PC-3 (cell line): ENCODE results near the gene RAB6A. TPM values are rescaled to one million over a fixed set of nuclear protein-coding genes. Genes with fewer than 3 reads are reported as not detected.

ENCODE experiments used
- ATAC-seq: fragments of 200-7000 bp; cut with Tn5 transposase; 2 replicates; pipeline ENCODE4 v1.9.1; 2020; ENCODE audit warnings: mild to moderate bottlenecking, moderate library complexity
- BruUV-seq: library from RNA; stranded (reverse); fragments of 400-500 nt; replicated peaks from 2 replicates; lab custom pipeline; 2021; lab: Mats Ljungman, UMichigan
- CTCF ChIA-PET: fragments of 300-600 bp; sonication (Branson Sonifier 250); formaldehyde crosslinking; loops from one replicate; lab custom pipeline; 2022; ENCODE audit warnings: antibody characterized with exemption; lab: Charles Lee
- POLR2A ChIA-PET: fragments of 300-600 bp; sonication (Branson Sonifier 250); formaldehyde crosslinking; loops from one replicate; lab custom pipeline; 2022; ENCODE audit warnings: antibody characterized with exemption; ENCODE audit not compliant: unreplicated experiment; lab: Charles Lee
- DNase-seq: peaks from one replicate; pipeline ENCODE4 v3.0.0-alpha.2; 2015
- H2AFZ ChIP-seq: fragments of 300-600 bp; sonication (generic); 2 replicates; pipeline ENCODE4 v1.6.0; 2016; ENCODE audit warnings: antibody characterized with exemption, low read length
- H3F3A ChIP-seq: fragments of 300-600 bp; sonication (generic); one replicate; pipeline ENCODE4 v1.6.0; 2017; ENCODE audit warnings: antibody characterized with exemption, low read length, control low read depth, mild to moderate bottlenecking; ENCODE audit not compliant: unreplicated experiment
- H3K27ac ChIP-seq: fragments of 300-600 bp; sonication (generic); 2 replicates; pipeline ENCODE4 v1.5.1; 2016; ENCODE audit warnings: mild to moderate bottlenecking, low read length
- H3K27me3 ChIP-seq: fragments of 300-600 bp; sonication (generic); 2 replicates; pipeline ENCODE4 v1.6.1; 2016; ENCODE audit warnings: low read length, mixed read lengths
- H3K36me3 ChIP-seq: fragments of 300-600 bp; sonication (generic); 2 replicates; pipeline ENCODE4 v1.6.1; 2016; ENCODE audit warnings: low read depth, mixed run types, low read length, mixed read lengths
- H3K4me1 ChIP-seq: fragments of 300-600 bp; sonication (generic); 2 replicates; pipeline ENCODE4 v1.5.1; 2016; ENCODE audit warnings: low read length; ENCODE audit not compliant: insufficient read depth
- H3K4me2 ChIP-seq: fragments of 300-600 bp; sonication (generic); 2 replicates; pipeline ENCODE4 v1.6.0; 2016; ENCODE audit warnings: low read length
- H3K4me3 ChIP-seq: fragments of 300-600 bp; sonication (generic); 2 replicates; pipeline ENCODE4 v1.5.1; 2016; ENCODE audit warnings: mild to moderate bottlenecking, low read length, mixed read lengths
- H3K79me2 ChIP-seq: fragments of 300-600 bp; sonication (generic); 2 replicates; pipeline ENCODE4 v1.6.1; 2017; ENCODE audit warnings: low read length, mixed read lengths
- H3K9ac ChIP-seq: fragments of 300-600 bp; sonication (generic); 2 replicates; pipeline ENCODE4 v1.6.0; 2016; ENCODE audit warnings: mild to moderate bottlenecking, low read length
- H3K9me2 ChIP-seq: fragments of 300-600 bp; sonication (generic); replicated peaks from 2 replicates; pipeline ENCODE4 v1.6.1; 2016; ENCODE audit warnings: mixed run types, low read length, mixed read lengths
- H3K9me3 ChIP-seq: fragments of 300-600 bp; sonication (generic); 2 replicates; pipeline ENCODE4 v1.6.1; 2016; ENCODE audit warnings: low read length, mixed read lengths
- H4K20me1 ChIP-seq: fragments of 300-600 bp; sonication (generic); 2 replicates; pipeline ENCODE4 v1.6.1; 2016; ENCODE audit warnings: low read length, mixed read lengths
- EZH2 ChIP-seq: fragments of 300-600 bp; sonication (generic); IDR thresholded peaks from one replicate; pipeline ENCODE4 v1.6.1; 2017; ENCODE audit warnings: antibody characterized with exemption, mild to moderate bottlenecking, low read length; ENCODE audit not compliant: unreplicated experiment
- EZH2phosphoT487 ChIP-seq: fragments of 300-600 bp; sonication (generic); IDR thresholded peaks from 2 replicates; pipeline ENCODE4 v1.6.1; 2018; ENCODE audit warnings: mild to moderate bottlenecking, antibody characterized with exemption, low read length, borderline replicate concordance
- intact Hi-C: fragments of 100-400 bp; cut with micrococcal nuclease; formaldehyde crosslinking; loops from 2 replicates; pipeline ENCODE4 v1.9.0; 2023
- total RNA-seq: library from RNA; depleted of rRNA; stranded (reverse); fragments of >200 nt; gene quantifications from 2 replicates; pipeline ENCODE4 v1.2.3, GENCODE V29; 2014
- TF ChIP-seq, protein P1 (sequence below): fragments of 300-600 bp; sonication (generic); conservative IDR thresholded peaks from 2 replicates; pipeline ENCODE4 v1.5.1; 2017; ENCODE audit warnings: antibody characterized with exemption, low read depth, mild to moderate bottlenecking, low read length

Gene RAB6A
- total RNA-seq, 1 experiment from 2014 or later, result 97.9 TPM

DNA sequence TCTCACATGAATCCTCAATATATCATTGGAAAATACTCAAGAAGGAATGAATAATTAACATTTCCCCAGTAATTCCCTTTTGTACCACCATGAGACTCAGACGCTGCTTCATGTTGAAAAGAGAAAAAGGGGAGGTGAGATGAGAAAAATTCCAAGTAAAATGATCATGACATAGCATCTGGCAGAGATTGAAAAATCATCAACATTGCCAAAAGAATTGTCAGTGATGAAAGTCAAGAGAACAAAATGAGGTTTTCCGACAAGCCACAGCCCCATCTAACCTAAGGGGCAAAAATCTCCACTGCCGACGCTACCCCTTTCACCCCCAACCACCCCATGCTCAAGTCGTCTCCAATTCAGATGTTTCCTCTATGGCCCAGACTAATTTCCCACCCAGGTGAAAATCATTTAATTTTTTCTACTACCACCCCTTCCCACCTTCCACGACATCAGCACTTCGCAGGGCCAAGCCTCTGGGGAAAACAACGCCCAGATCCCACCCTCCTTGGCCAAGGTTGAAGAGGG is 1.2 kb downstream of the RAB6A start:
- Histone ChIP-seq H3K4me1 (peaks cover 12% of the 10 kb centered on the region), H2AFZ (peak overlapping the region; percentile 70), H3K9me3 (no peaks in the 10 kb centered on the region), H3K4me2 (peak overlapping the region; percentile 87), H3K27me3 (no peaks in the 10 kb centered on the region), H3K27ac (no peak overlapping the region), H4K20me1 (peaks cover 20% of the 10 kb centered on the region), H3K79me2 (peaks cover 54% of the 10 kb centered on the region), H3K36me3 (no peaks in the 10 kb centered on the region), H3K9ac (peak overlapping the region; percentile 89), H3K4me3 (peak overlapping the region; percentile 91), H3F3A (no peaks in the 10 kb centered on the region), H3K9me2 (no peaks in the 10 kb centered on the region)
- TF ChIP-seq EZH2phosphoT487 (no peak), EZH2 (no peak)
- TF ChIP-seq, protein P1, sequence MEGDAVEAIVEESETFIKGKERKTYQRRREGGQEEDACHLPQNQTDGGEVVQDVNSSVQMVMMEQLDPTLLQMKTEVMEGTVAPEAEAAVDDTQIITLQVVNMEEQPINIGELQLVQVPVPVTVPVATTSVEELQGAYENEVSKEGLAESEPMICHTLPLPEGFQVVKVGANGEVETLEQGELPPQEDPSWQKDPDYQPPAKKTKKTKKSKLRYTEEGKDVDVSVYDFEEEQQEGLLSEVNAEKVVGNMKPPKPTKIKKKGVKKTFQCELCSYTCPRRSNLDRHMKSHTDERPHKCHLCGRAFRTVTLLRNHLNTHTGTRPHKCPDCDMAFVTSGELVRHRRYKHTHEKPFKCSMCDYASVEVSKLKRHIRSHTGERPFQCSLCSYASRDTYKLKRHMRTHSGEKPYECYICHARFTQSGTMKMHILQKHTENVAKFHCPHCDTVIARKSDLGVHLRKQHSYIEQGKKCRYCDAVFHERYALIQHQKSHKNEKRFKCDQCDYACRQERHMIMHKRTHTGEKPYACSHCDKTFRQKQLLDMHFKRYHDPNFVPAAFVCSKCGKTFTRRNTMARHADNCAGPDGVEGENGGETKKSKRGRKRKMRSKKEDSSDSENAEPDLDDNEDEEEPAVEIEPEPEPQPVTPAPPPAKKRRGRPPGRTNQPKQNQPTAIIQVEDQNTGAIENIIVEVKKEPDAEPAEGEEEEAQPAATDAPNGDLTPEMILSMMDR, result peak; percentile 32; the same call in 1 of the 2 replicates
- ChIA-PET CTCF (no interaction called here), POLR2A (no interaction called here)
- no TSS peak for BruUV-seq
- DNase-seq (peak; percentile 38), ATAC-seq (no peak)
- intact Hi-C loops, result loop anchor here (10.0 kb wide), 1 partner anchor 175 kb away; no protein-coding TSS in a partner anchor

DNA sequence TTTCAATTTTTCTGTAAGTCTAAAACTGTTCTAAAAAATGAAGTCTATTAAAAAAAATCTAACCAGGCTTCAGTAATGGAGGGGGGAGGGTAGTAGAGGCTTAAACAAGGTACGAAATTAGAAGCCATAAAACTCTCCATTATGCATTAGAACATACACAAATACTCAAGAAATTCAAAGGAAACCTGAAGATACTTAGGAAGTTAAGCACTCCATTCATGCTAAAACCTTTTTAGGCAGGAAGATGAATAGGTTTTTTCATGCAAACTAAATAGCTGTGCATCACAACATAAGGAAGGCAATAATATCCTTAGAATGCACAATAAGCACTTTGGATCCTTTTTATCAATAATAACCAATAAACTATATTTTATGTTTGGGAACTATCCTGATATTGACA is 2.4 kb downstream of the RAB6A start:
- H3K79me2 ChIP-seq, result peaks cover 66% of the 10 kb centered on the region
- no peaks in the 10 kb centered on the region for H3K36me3 ChIP-seq
- intact Hi-C loops, result no loop called here
- H3K27ac ChIP-seq, result no peak overlapping the region
- ChIA-PET POLR2A (no interaction called here), CTCF (no interaction called here)
- H3K4me2 ChIP-seq, result peak overlapping the region; percentile 87
- no peaks in the 10 kb centered on the region for H3K9me3 ChIP-seq
- H3K4me1 ChIP-seq, result peaks cover 12% of the 10 kb centered on the region
- ATAC-seq (no peak), DNase-seq (no peak)
- no peak for TF ChIP-seq EZH2
- no peak for TF ChIP-seq EZH2phosphoT487
- TF ChIP-seq, protein P1, result no peak
- H3F3A ChIP-seq, result no peaks in the 10 kb centered on the region
- peak overlapping the region; percentile 91 for H3K4me3 ChIP-seq
- no peaks in the 10 kb centered on the region for H3K9me2 ChIP-seq
- no peak overlapping the region for H2AFZ ChIP-seq
- peak overlapping the region; percentile 89; the same call in 1 of the 2 replicates for H3K9ac ChIP-seq
- peaks cover 27% of the 10 kb centered on the region for H4K20me1 ChIP-seq
- no TSS peak for BruUV-seq
- no peaks in the 10 kb centered on the region for H3K27me3 ChIP-seq

DNA sequence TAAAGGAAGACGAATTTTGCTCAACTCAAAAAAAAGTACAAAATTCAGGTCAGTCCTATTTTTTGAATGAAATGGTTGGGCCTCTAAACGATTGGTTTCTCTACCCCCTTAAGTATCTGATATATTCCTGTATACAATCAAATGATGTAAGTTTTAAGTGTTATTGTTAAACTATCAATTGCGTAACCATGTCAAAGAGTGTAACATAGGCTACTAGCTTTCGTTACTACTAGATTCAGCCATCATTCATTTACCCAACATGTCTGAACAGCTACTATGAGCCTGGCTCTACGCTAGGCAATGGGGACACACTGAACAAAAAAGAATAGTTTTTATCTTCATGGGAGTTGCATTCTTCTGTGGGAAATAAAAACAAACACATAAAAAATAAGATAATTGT is 3.3 kb downstream of the RAB6A start:
- intact Hi-C loops, result no loop called here
- Histone ChIP-seq H3K79me2 (peaks cover 72% of the 10 kb centered on the region), H3K9ac (no peak overlapping the region), H3K4me3 (no peak overlapping the region), H3K4me2 (0 out of 2 replicates have a peak overlapping the region, but pooled peaks have one; percentile 87), H3K9me3 (no peaks in the 10 kb centered on the region), H3F3A (no peaks in the 10 kb centered on the region), H4K20me1 (peaks cover 27% of the 10 kb centered on the region), H3K27ac (no peak overlapping the region), H2AFZ (no peak overlapping the region), H3K9me2 (no peaks in the 10 kb centered on the region), H3K36me3 (no peaks in the 10 kb centered on the region), H3K4me1 (peaks cover 12% of the 10 kb centered on the region), H3K27me3 (no peaks in the 10 kb centered on the region)
- ChIA-PET POLR2A (no interaction called here), CTCF (no interaction called here)
- no TSS peak for BruUV-seq
- ATAC-seq (no peak), DNase-seq (no peak)
- TF ChIP-seq, protein P1, result no peak
- TF ChIP-seq EZH2 (no peak), EZH2phosphoT487 (no peak)
